ENCODE measurements around the gene MTURN.

The MTURN gene

GRCh38 chr7:30113144-30113543, 21.6 kb upstream of the MTURN start:
- DNase-seq = no peak
- H3K36me3 ChIP-seq = no peaks in the 10 kb centered on the region
- no peak overlapping the region for H3K4me3 ChIP-seq (ENCODE audit: low read depth, low read length)
- TF ChIP-seq CTCF (IDR thresholded peaks at IDR 0.05; ENCODE audit: low read depth, low read length) = no peak
- H3K27me3 ChIP-seq = no peaks in the 10 kb centered on the region
- H3K9me3 ChIP-seq = no peaks in the 10 kb centered on the region
- no peaks in the 10 kb centered on the region for H3K4me1 ChIP-seq

GRCh38 chr7:30114536-30115238, 20.1 kb upstream of the MTURN start:
- H3K4me3 ChIP-seq (ENCODE audit: low read depth, low read length) = no peak overlapping the region
- no peaks in the 10 kb centered on the region for H3K4me1 ChIP-seq
- TF ChIP-seq CTCF (IDR thresholded peaks at IDR 0.05; ENCODE audit: low read depth, low read length) = no peak
- no peaks in the 10 kb centered on the region for H3K9me3 ChIP-seq
- no peaks in the 10 kb centered on the region for H3K36me3 ChIP-seq
- H3K27me3 ChIP-seq = no peaks in the 10 kb centered on the region
- no peak for DNase-seq

- no peak for TF ChIP-seq CTCF (IDR thresholded peaks at IDR 0.05; ENCODE audit: low read depth, low read length)
Measured at GRCh38 chr7:30115709-30116297, 19.0 kb upstream of the MTURN start.

GRCh38 chr7:30116771-30117170, 18.0 kb upstream of the MTURN start:
- H3K9me3 ChIP-seq = no peaks in the 10 kb centered on the region
- TF ChIP-seq CTCF (IDR thresholded peaks at IDR 0.05; ENCODE audit: low read depth, low read length) = no peak
- no peaks in the 10 kb centered on the region for H3K36me3 ChIP-seq
- no peak overlapping the region for H3K4me3 ChIP-seq (ENCODE audit: low read depth, low read length)
- H3K27me3 ChIP-seq = no peaks in the 10 kb centered on the region
- DNase-seq = no peak
- H3K4me1 ChIP-seq = no peaks in the 10 kb centered on the region

More at GRCh38 chr7:30115709-30116297, 19.0 kb upstream of the MTURN start:
- no peaks in the 10 kb centered on the region for H3K4me1 ChIP-seq
- no peaks in the 10 kb centered on the region for H3K27me3 ChIP-seq
- H3K36me3 ChIP-seq = no peaks in the 10 kb centered on the region
- DNase-seq = no peak
- H3K4me3 ChIP-seq (ENCODE audit: low read depth, low read length) = no peak overlapping the region
- no peaks in the 10 kb centered on the region for H3K9me3 ChIP-seq

- TF ChIP-seq CTCF (IDR thresholded peaks at IDR 0.05; ENCODE audit: low read depth, low read length) = no peak
- Histone ChIP-seq H3K4me1 (no peaks in the 10 kb centered on the region), H3K36me3 (no peaks in the 10 kb centered on the region), H3K27me3 (no peaks in the 10 kb centered on the region), H3K9me3 (no peaks in the 10 kb centered on the region), H3K4me3 (ENCODE audit: low read depth, low read length) (no peak overlapping the region)
- no peak for DNase-seq
Measured at GRCh38 chr7:30117896-30118295, 16.9 kb upstream of the MTURN start.

- no peak for TF ChIP-seq CTCF (IDR thresholded peaks at IDR 0.05; ENCODE audit: low read depth, low read length)
- H3K4me3 ChIP-seq (ENCODE audit: low read depth, low read length) = no peak overlapping the region
- no peak for DNase-seq
Measured at GRCh38 chr7:30119890-30120577, 14.8 kb upstream of the MTURN start.

More at GRCh38 chr7:30119890-30120577, 14.8 kb upstream of the MTURN start:
- no peaks in the 10 kb centered on the region for H3K27me3 ChIP-seq
- peaks cover under 1% of the 10 kb centered on the region; the same call in 1 of the 2 replicates for H3K4me1 ChIP-seq
- no peaks in the 10 kb centered on the region for H3K9me3 ChIP-seq
- no peaks in the 10 kb centered on the region for H3K36me3 ChIP-seq
